CD4-positive, alpha-beta memory T cell (primary cell): ENCODE results near the gene KCNH2. TPM values are rescaled to one million over a fixed set of nuclear protein-coding genes. Genes with fewer than 3 reads are reported as not detected.
A peak's percentile ranks its signal among the peaks of the same experiment; 100 is the strongest.

Source experiments
- CTCF ChIA-PET: fragments of 350-600 bp; sonication (Branson Sonifier 250); formaldehyde crosslinking; loops from one replicate; lab custom pipeline; 2021; ENCODE audit warnings: inconsistent platforms; ENCODE audit not compliant: partially characterized antibody; lab: Charles Lee
- POLR2A ChIA-PET: fragments of 350-600 bp; sonication (Branson Sonifier 250); formaldehyde crosslinking; loops from one replicate; lab custom pipeline; 2021; ENCODE audit not compliant: partially characterized antibody; lab: Charles Lee
- DNase-seq, 5 donors: peaks; one replicate each; pipeline versions ENCODE4 v3.0.0 to v3.0.0-alpha.2; 2020 to 2022; ENCODE audit warnings: mixed read lengths in 1 of 5
- H3K27ac ChIP-seq: one replicate; pipeline ENCODE4 v1.7.0; 2013; ENCODE audit warnings: low read depth, low read length
- H3K27me3 ChIP-seq: 2 replicates; pipeline ENCODE4 v1.7.0; 2013; ENCODE audit warnings: mild to moderate bottlenecking, low read length, moderate library complexity; ENCODE audit not compliant: insufficient read depth
- H3K36me3 ChIP-seq: 2 replicates; pipeline ENCODE4 v1.7.0; 2013; ENCODE audit warnings: mild to moderate bottlenecking, low read length, moderate library complexity; ENCODE audit not compliant: insufficient read depth
- H3K4me1 ChIP-seq: 2 replicates; pipeline ENCODE4 v1.7.0; 2013; ENCODE audit warnings: mild to moderate bottlenecking, low read length, moderate library complexity; ENCODE audit not compliant: insufficient read depth
- H3K4me3 ChIP-seq, 2 donors: one replicate each; pipeline ENCODE4 v1.7.0; 2013; ENCODE audit warnings: low read length in 2 of 2, mild to moderate bottlenecking in 1 of 2
- H3K9me3 ChIP-seq, 2 donors: one replicate each; pipeline ENCODE4 v1.7.0; 2013; ENCODE audit warnings: low read length in 2 of 2, control low read depth in 1 of 2; ENCODE audit not compliant: control insufficient read depth in 1 of 2
- H3K27ac Mint-ChIP-seq, 7 donors: one replicate each; pipeline ENCODE4 v1.8.0; 2020 to 2021; ENCODE audit warnings: mixed read lengths in 7 of 7, mild to moderate bottlenecking in 6 of 7, inconsistent platforms in 3 of 7, moderate library complexity in 3 of 7
- H3K27me3 Mint-ChIP-seq, 2 donors: one replicate each; pipeline ENCODE4 v1.8.0; 2020 to 2021; ENCODE audit warnings: mixed read lengths in 2 of 2
- H3K36me3 Mint-ChIP-seq, 2 donors: one replicate each; pipeline ENCODE4 v1.8.0; 2020 to 2021; ENCODE audit warnings: mixed read lengths in 2 of 2, inconsistent platforms in 1 of 2, mild to moderate bottlenecking in 1 of 2
- H3K4me1 Mint-ChIP-seq, 4 donors: one replicate each; pipeline ENCODE4 v1.8.0; 2020 to 2021; ENCODE audit warnings: mixed read lengths in 4 of 4, mild to moderate bottlenecking in 1 of 4
- H3K4me3 Mint-ChIP-seq, 8 donors: one replicate each; pipeline ENCODE4 v1.8.0; 2020 to 2021; ENCODE audit warnings: mixed read lengths in 8 of 8, mild to moderate bottlenecking in 7 of 8, moderate library complexity in 6 of 8, inconsistent platforms in 3 of 8
- H3K9me3 Mint-ChIP-seq, 8 donors: one replicate each; pipeline ENCODE4 v1.8.0; 2020 to 2021; ENCODE audit warnings: mixed read lengths in 8 of 8, mild to moderate bottlenecking in 5 of 8, inconsistent platforms in 3 of 8, moderate library complexity in 1 of 8
- intact Hi-C: fragments of 100-400 bp; cut with micrococcal nuclease; formaldehyde crosslinking; loops from one replicate; pipeline ENCODE4 v1.15.1; 2023
- polyA plus RNA-seq, 2 donors: library from polyadenylated mRNA; unstranded; fragments of 300-500 nt; fragmentation: Illumina TruSeq; gene quantifications; one replicate each; pipeline ENCODE4 v1.2.3, GENCODE V29; 2021
- total RNA-seq, 2 experiments: library from RNA; stranded (reverse); gene quantifications; one replicate each; pipeline ENCODE4 v1.2.3, GENCODE V29; 2021

Gene KCNH2
- total and polyA plus RNA-seq, 4 experiments from 2014 or later, result 1.8 to 2.6 (median 2.4) TPM

GRCh38 chr7:151024435-151025056 lies 46.4 kb upstream of the KCNH2 start, which contains the start of gene ATG9B:
Gene ATG9B (minus strand): TSS chr7:151024494. CDS start chr7:151024423, 71 bp downstream.
- intact Hi-C loops, result no loop called here
- no peak within 1 kb of the TSS for H3K27ac ChIP-seq
- peaks cover 16% of the 10 kb centered on the region for H3K4me1 ChIP-seq
- Mint-ChIP-seq H3K4me1 (peaks cover 11 to 23% (median 17%) of the 10 kb centered on the region in 4 donors), H3K4me3 (no peak within 1 kb of the TSS), H3K9me3 (no peaks in the 10 kb centered on the region), H3K36me3 (peaks cover 0 to 6% of the 10 kb centered on the region in 2 donors), H3K27me3 (peaks cover 0 to 6% of the 10 kb centered on the region in 2 donors), H3K27ac (peak within 1 kb of the TSS in 6 of 7 donors; percentile 36 to 83 (median 80))
- no peaks in the 10 kb centered on the region for H3K36me3 ChIP-seq
- no peaks in the 10 kb centered on the region for H3K27me3 ChIP-seq
- H3K4me3 ChIP-seq, result no peak within 1 kb of the TSS
- ChIA-PET CTCF (interaction anchor here (0.6 to 2.1 kb wide), 4 partner anchors 14 to 86 kb away, joined by 3 to 7 read pairs (median 4); no protein-coding TSS in a partner anchor), POLR2A (interaction anchor here (1.6 to 1.9 kb wide), 2 partner anchors 10 to 16 kb away, joined by 5 to 8 read pairs; no protein-coding TSS in a partner anchor)
- no peaks in the 10 kb centered on the region for H3K9me3 ChIP-seq
- DNase-seq, result no peak

- DNase-seq, result no peak
- Histone ChIP-seq H3K27ac (no peak overlapping the region), H3K4me3 (no peak overlapping the region), H3K4me1 (peaks cover 16% of the 10 kb centered on the region), H3K9me3 (no peaks in the 10 kb centered on the region), H3K36me3 (no peaks in the 10 kb centered on the region), H3K27me3 (no peaks in the 10 kb centered on the region)
- CTCF ChIA-PET, result interaction anchor here (1.5 kb wide), 1 partner anchor 39 kb away, joined by 3 read pairs; no protein-coding TSS in a partner anchor
- POLR2A ChIA-PET, result interaction anchor here (1.0 to 1.9 kb wide), 3 partner anchors 9 to 36 kb away, joined by 3 to 8 read pairs (median 5); no protein-coding TSS in a partner anchor
- Mint-ChIP-seq H3K4me3 (no peak overlapping the region), H3K36me3 (peaks cover 0 to under 1% of the 10 kb centered on the region in 2 donors), H3K4me1 (peaks cover 12 to 26% (median 18%) of the 10 kb centered on the region in 4 donors), H3K9me3 (no peaks in the 10 kb centered on the region), H3K27me3 (peaks cover 1 to 10% of the 10 kb centered on the region in 2 donors), H3K27ac (peak overlapping the region in 2 of 7 donors; percentile 32 to 43)
- intact Hi-C loops, result no loop called here
Observed at GRCh38 chr7:151023232-151023631, 45.1 kb upstream of the KCNH2 start.

GRCh38 chr7:151020231-151020630 lies 42.1 kb upstream of the KCNH2 start:
- ChIA-PET CTCF (interaction anchor here (1.0 to 7.4 kb wide), 9 partner anchors 10 to 122 kb away, joined by 3 to 98 read pairs (median 10); partner anchors contain the start of gene NOS3), POLR2A (interaction anchor here (1.1 to 5.5 kb wide), 2 partner anchors 11 to 26 kb away, joined by 4 to 77 read pairs; no protein-coding TSS in a partner anchor)
- Histone ChIP-seq H3K27ac (no peak overlapping the region), H3K9me3 (no peaks in the 10 kb centered on the region), H3K27me3 (no peaks in the 10 kb centered on the region), H3K36me3 (no peaks in the 10 kb centered on the region), H3K4me3 (no peak overlapping the region), H3K4me1 (peaks cover 38% of the 10 kb centered on the region)
- Mint-ChIP-seq H3K4me3 (peak overlapping the region in 2 of 8 donors; percentile 41 to 59), H3K36me3 (no peaks in the 10 kb centered on the region), H3K27ac (peak overlapping the region in 1 of 7 donors; percentile 55), H3K4me1 (peaks cover 26 to 44% (median 35%) of the 10 kb centered on the region in 4 donors), H3K27me3 (peaks cover 1 to 10% of the 10 kb centered on the region in 2 donors), H3K9me3 (no peaks in the 10 kb centered on the region)
- intact Hi-C loops, result no loop called here
- DNase-seq, result no peak

- peaks cover 0 to 1% of the 10 kb centered on the region in 2 donors for H3K36me3 Mint-ChIP-seq
- Histone ChIP-seq H3K27me3 (no peaks in the 10 kb centered on the region), H3K36me3 (no peaks in the 10 kb centered on the region), H3K27ac (no peak overlapping the region), H3K4me3 (peak overlapping the region in 1 of 2 donors; percentile 68), H3K4me1 (peaks cover 49% of the 10 kb centered on the region), H3K9me3 (no peaks in the 10 kb centered on the region)
- H3K27ac Mint-ChIP-seq, result peak overlapping the region in 2 of 7 donors; percentile 56 to 97
- ChIA-PET CTCF (interaction anchor here (0.6 to 7.4 kb wide), 24 partner anchors 9 to 658 kb away, joined by 3 to 98 read pairs (median 6); partner anchors contain the start of genes ABCB8 and NOS3), POLR2A (interaction anchor here (0.9 to 13.0 kb wide), 16 partner anchors 10 to 121 kb away, joined by 3 to 182 read pairs (median 4); partner anchors contain the start of genes ABCB8, SLC4A2 and TMUB1)
- no peaks in the 10 kb centered on the region for H3K9me3 Mint-ChIP-seq
- peaks cover 1 to 10% of the 10 kb centered on the region in 2 donors for H3K27me3 Mint-ChIP-seq
- intact Hi-C loops, result loop anchor here (2.0 to 10.0 kb wide), 2 partner anchors 40 to 326 kb away; partner anchors contain the start of genes NUB1 and SLC4A2
- no peak for DNase-seq
- peak overlapping the region; percentile 54 to 94 (median 70) for H3K4me3 Mint-ChIP-seq
- peaks cover 35 to 55% (median 46%) of the 10 kb centered on the region in 4 donors for H3K4me1 Mint-ChIP-seq
Observed at GRCh38 chr7:151019130-151019447, 41.0 kb upstream of the KCNH2 start.

- peak; percentile 53 to 64 (median 62) for DNase-seq
- intact Hi-C loops, result loop anchor here (1.0 to 10.0 kb wide), 6 partner anchors 10 to 326 kb away; partner anchors contain the start of genes ABCB8, NUB1 and SLC4A2
- no peaks in the 10 kb centered on the region for H3K27me3 ChIP-seq
- H3K4me1 Mint-ChIP-seq, result peaks cover 38 to 60% (median 49%) of the 10 kb centered on the region in 4 donors
- H3K27ac ChIP-seq, result no peak overlapping the region
- peaks cover 0 to 2% (median 0%) of the 10 kb centered on the region in 8 donors for H3K9me3 Mint-ChIP-seq
- H3K36me3 Mint-ChIP-seq, result peaks cover 0 to 1% of the 10 kb centered on the region in 2 donors
- ChIA-PET CTCF (interaction anchor here (0.9 to 7.4 kb wide), 25 partner anchors 9 to 657 kb away, joined by 3 to 98 read pairs (median 6); partner anchors contain the start of genes ABCB8 and NOS3), POLR2A (interaction anchor here (0.7 to 13.0 kb wide), 17 partner anchors 10 to 120 kb away, joined by 3 to 182 read pairs (median 4); partner anchors contain the start of genes ABCB8, SLC4A2 and TMUB1)
- H3K27ac Mint-ChIP-seq, result peak overlapping the region; percentile 77 to 97 (median 93)
- H3K9me3 ChIP-seq, result no peaks in the 10 kb centered on the region
- H3K4me3 Mint-ChIP-seq, result peak overlapping the region; percentile 81 to 94 (median 85)
- H3K4me3 ChIP-seq, result peak overlapping the region; percentile 28 to 68
- no peaks in the 10 kb centered on the region for H3K36me3 ChIP-seq
- peaks cover 1 to 10% of the 10 kb centered on the region in 2 donors for H3K27me3 Mint-ChIP-seq
- H3K4me1 ChIP-seq, result peaks cover 54% of the 10 kb centered on the region
Observed at GRCh38 chr7:151018421-151019129, 40.5 kb upstream of the KCNH2 start.

- Mint-ChIP-seq H3K4me1 (peaks cover 38 to 65% (median 51%) of the 10 kb centered on the region in 4 donors), H3K4me3 (peak overlapping the region; percentile 81 to 94 (median 85)), H3K27me3 (peaks cover 1 to 9% of the 10 kb centered on the region in 2 donors), H3K9me3 (peaks cover 0 to 2% (median 0%) of the 10 kb centered on the region in 8 donors), H3K27ac (peak overlapping the region; percentile 77 to 97 (median 93)), H3K36me3 (peaks cover 0 to 1% of the 10 kb centered on the region in 2 donors)
- ChIA-PET CTCF (interaction anchor here (0.9 to 7.4 kb wide), 23 partner anchors 10 to 306 kb away, joined by 3 to 98 read pairs (median 7); partner anchors contain the start of genes ABCB8 and NOS3), POLR2A (interaction anchor here (0.7 to 13.0 kb wide), 15 partner anchors 9 to 120 kb away, joined by 3 to 182 read pairs (median 4); partner anchors contain the start of genes ABCB8 and SLC4A2)
- peak; percentile 72 to 81 (median 73) for DNase-seq
- Histone ChIP-seq H3K9me3 (no peaks in the 10 kb centered on the region), H3K27ac (no peak overlapping the region), H3K36me3 (no peaks in the 10 kb centered on the region), H3K4me1 (peaks cover 60% of the 10 kb centered on the region), H3K27me3 (no peaks in the 10 kb centered on the region), H3K4me3 (peak overlapping the region; percentile 28 to 68)
- intact Hi-C loops, result loop anchor here (1.0 to 10.0 kb wide), 6 partner anchors 10 to 327 kb away; partner anchors contain the start of genes ABCB8, NUB1 and SLC4A2
Observed at GRCh38 chr7:151017953-151018420, 39.9 kb upstream of the KCNH2 start.
